MG63 (cell line): ENCODE results near the gene KRTAP15-1. TPM values are rescaled to one million over a fixed set of nuclear protein-coding genes. Genes with fewer than 3 reads are reported as not detected.

Experiments
- DNase-seq: peaks from one replicate; pipeline ENCODE4 v3.0.0-alpha.2; 2020
- H3K27me3 ChIP-seq: fragments of 250-450 bp; sonication (Bioruptor Pico); 2 replicates; pipeline ENCODE4 v1.5.1; 2020; ENCODE audit warnings: mild to moderate bottlenecking, moderate library complexity
- H3K36me3 ChIP-seq: fragments of 250-450 bp; sonication (Bioruptor Pico); 2 replicates; pipeline ENCODE4 v1.5.1; 2020; ENCODE audit warnings: mild to moderate bottlenecking, moderate library complexity
- H3K4me3 ChIP-seq: fragments of 250-450 bp; sonication (Bioruptor Pico); 2 replicates; pipeline ENCODE4 v1.5.1; 2020; ENCODE audit warnings: mild to moderate bottlenecking, moderate library complexity
- H3K9me3 ChIP-seq: fragments of 250-450 bp; sonication (Bioruptor Pico); 2 replicates; pipeline ENCODE4 v1.5.1; 2020; ENCODE audit warnings: mild to moderate bottlenecking, moderate library complexity
- total RNA-seq: library from RNA; depleted of rRNA; stranded (reverse); fragments of >200 nt; shearing (Covaris generic); gene quantifications from 2 replicates; pipeline ENCODE4 v1.2.3, GENCODE V29; 2014; ENCODE audit warnings: low replicate concordance; rRNA removed

The KRTAP15-1 gene
- total RNA-seq, 1 experiment from 2014 or later: not detected

GRCh38 chr21:30478004-30478403 lies 37.9 kb downstream of the KRTAP15-1 start:
- DNase-seq: no peak
- H3K27me3 ChIP-seq: no peaks in the 10 kb centered on the region
- no peaks in the 10 kb centered on the region for H3K36me3 ChIP-seq
- no peak overlapping the region for H3K4me3 ChIP-seq
- no peaks in the 10 kb centered on the region for H3K9me3 ChIP-seq

- Histone ChIP-seq H3K36me3 (no peaks in the 10 kb centered on the region), H3K9me3 (no peaks in the 10 kb centered on the region)
- DNase-seq: no peak
These were observed 39.2 kb downstream of the KRTAP15-1 start for GRCh38 chr21:30479259-30479658.

GRCh38 chr21:30480145-30480544 lies 40.1 kb downstream of the KRTAP15-1 start, which contains the start of gene KRTAP19-1:
KRTAP19-1 (minus strand) TSS chr21:30480367; CDS start chr21:30480317, 50 bp downstream.
- no peak within 1 kb of the TSS for H3K4me3 ChIP-seq
- H3K27me3 ChIP-seq: no peaks in the 10 kb centered on the region
- DNase-seq: no peak
- H3K36me3 ChIP-seq: no peaks in the 10 kb centered on the region
- H3K9me3 ChIP-seq: no peaks in the 10 kb centered on the region

More at GRCh38 chr21:30479259-30479658, 39.2 kb downstream of the KRTAP15-1 start:
- Histone ChIP-seq H3K27me3 (no peaks in the 10 kb centered on the region), H3K4me3 (no peak overlapping the region)

DNA sequence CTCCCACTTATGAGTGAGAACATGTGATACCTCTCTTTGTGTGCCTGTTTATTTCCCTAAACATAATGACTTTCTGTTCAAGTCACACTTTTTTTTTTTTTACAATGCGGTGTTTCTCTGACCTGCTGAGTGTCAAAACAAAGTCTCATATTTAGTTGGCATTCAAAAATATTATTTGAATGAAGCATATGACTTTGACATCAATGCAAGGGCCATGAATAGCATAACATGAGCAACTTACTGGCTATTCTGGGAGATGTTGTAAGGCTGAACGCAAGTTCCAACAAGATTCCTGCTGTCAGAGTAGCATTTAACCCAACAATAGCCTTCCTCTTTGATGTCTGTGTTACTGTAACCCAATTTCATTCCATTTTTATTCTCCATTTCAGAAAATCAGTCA lies 42.1 kb downstream of the KRTAP15-1 start:
- Histone ChIP-seq H3K36me3 (no peaks in the 10 kb centered on the region), H3K4me3 (no peak overlapping the region), H3K27me3 (no peaks in the 10 kb centered on the region), H3K9me3 (no peaks in the 10 kb centered on the region)
- no peak for DNase-seq

DNA sequence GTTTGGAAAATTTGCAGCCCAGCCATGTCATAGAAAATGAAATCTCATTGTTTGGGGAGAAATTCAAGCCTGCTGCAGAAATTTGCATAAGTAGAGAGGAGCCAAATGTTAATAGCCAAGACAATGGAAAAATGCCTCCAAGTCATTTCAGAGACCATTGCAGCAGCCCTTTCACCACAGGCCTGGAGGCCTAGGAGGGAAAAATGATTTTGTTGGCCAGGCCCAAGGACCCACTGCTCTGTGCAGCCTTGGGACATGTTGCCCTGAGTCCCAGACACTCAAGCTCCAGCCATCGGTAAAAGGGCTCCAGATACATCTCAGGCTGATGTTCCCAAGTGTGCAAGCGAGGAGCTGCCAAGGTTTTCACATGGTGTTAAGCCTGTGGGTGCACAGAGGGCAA lies 46.1 kb downstream of the KRTAP15-1 start:
- DNase-seq: no peak
- Histone ChIP-seq H3K9me3 (no peaks in the 10 kb centered on the region), H3K4me3 (no peak overlapping the region), H3K27me3 (no peaks in the 10 kb centered on the region), H3K36me3 (no peaks in the 10 kb centered on the region)

- H3K9me3 ChIP-seq: no peaks in the 10 kb centered on the region
- no peaks in the 10 kb centered on the region for H3K36me3 ChIP-seq
- H3K27me3 ChIP-seq: no peaks in the 10 kb centered on the region
- no peak for DNase-seq
- H3K4me3 ChIP-seq: no peak within 1 kb of the TSS
These were observed 47.3 kb downstream of the KRTAP15-1 start, which contains the start of gene KRTAP19-2 for GRCh38 chr21:30487336-30487735. KRTAP19-2 (minus strand) TSS chr21:30487436; CDS start chr21:30487348, 88 bp downstream.

Other genes with a start within 250 kb of the KRTAP15-1 start
- gene CLDN8, start 224.2 kb upstream of the KRTAP15-1 start, total RNA-seq: not detected in 2 replicates
- gene KRTAP24-1, start 157.3 kb upstream of the KRTAP15-1 start, total RNA-seq: not detected in 2 replicates
- not detected in 2 replicates for gene KRTAP25-1, start 150.8 kb upstream of the KRTAP15-1 start, total RNA-seq
- gene KRTAP26-1, start 120.0 kb upstream of the KRTAP15-1 start, total RNA-seq: not detected in 2 replicates
- not detected in 2 replicates for gene KRTAP27-1, start 102.6 kb upstream of the KRTAP15-1 start, total RNA-seq
- gene KRTAP23-1, start 91.7 kb upstream of the KRTAP15-1 start, total RNA-seq: not detected in 2 replicates
- gene KRTAP13-2, start 68.0 kb upstream of the KRTAP15-1 start, total RNA-seq: not detected in 2 replicates
- gene KRTAP13-1, start 44.2 kb upstream of the KRTAP15-1 start, total RNA-seq: not detected in 2 replicates
- not detected in 2 replicates for gene KRTAP13-3, start 14.3 kb upstream of the KRTAP15-1 start, total RNA-seq
- not detected in 2 replicates for gene KRTAP13-4, start 10.1 kb upstream of the KRTAP15-1 start, total RNA-seq
- gene KRTAP19-1, start 40.1 kb downstream of the KRTAP15-1 start, total RNA-seq: not detected in 2 replicates
- gene KRTAP19-2, start 47.2 kb downstream of the KRTAP15-1 start, total RNA-seq: not detected in 2 replicates
- gene KRTAP19-3, start 51.7 kb downstream of the KRTAP15-1 start, total RNA-seq: not detected in 2 replicates
- not detected in 2 replicates for gene KRTAP19-4, start 56.9 kb downstream of the KRTAP15-1 start, total RNA-seq
- gene KRTAP19-5, start 61.9 kb downstream of the KRTAP15-1 start, total RNA-seq: not detected in 2 replicates
- not detected in 2 replicates for gene KRTAP19-6, start 101.6 kb downstream of the KRTAP15-1 start, total RNA-seq
- not detected in 2 replicates for gene KRTAP19-7, start 121.0 kb downstream of the KRTAP15-1 start, total RNA-seq
- not detected in 2 replicates for gene KRTAP22-2, start 150.1 kb downstream of the KRTAP15-1 start, total RNA-seq
- gene KRTAP6-3, start 152.2 kb downstream of the KRTAP15-1 start, total RNA-seq: not detected in 2 replicates
- gene KRTAP6-2, start 158.6 kb downstream of the KRTAP15-1 start, total RNA-seq: not detected in 2 replicates
- not detected in 2 replicates for gene KRTAP22-1, start 160.8 kb downstream of the KRTAP15-1 start, total RNA-seq
- not detected in 2 replicates for gene KRTAP6-1, start 173.7 kb downstream of the KRTAP15-1 start, total RNA-seq
- not detected in 2 replicates for gene KRTAP20-1, start 176.2 kb downstream of the KRTAP15-1 start, total RNA-seq
- gene KRTAP20-4, start 180.4 kb downstream of the KRTAP15-1 start, total RNA-seq: not detected in 2 replicates
- not detected in 2 replicates for gene KRTAP20-2, start 194.9 kb downstream of the KRTAP15-1 start, total RNA-seq
- not detected in 2 replicates for gene KRTAP20-3, start 202.6 kb downstream of the KRTAP15-1 start, total RNA-seq